Dedifferentiated amniotic fluid mesenchymal stem cell (primary cell): ENCODE results near the gene ATXN10.

Source experiments
- DNase-seq: peaks from one replicate; pipeline ENCODE4 v3.0.0-alpha.2; 2016; ENCODE audit errors: extremely low spot score

Gene ATXN10

GRCh38 chr22:45877651-45878050, 206.0 kb downstream of the ATXN10 start:
- no peak for DNase-seq

- no peak for DNase-seq
These were observed 206.6 kb downstream of the ATXN10 start for GRCh38 chr22:45878051-45878781.

- no peak for DNase-seq
These were observed 207.4 kb downstream of the ATXN10 start for GRCh38 chr22:45878901-45879551.

GRCh38 chr22:45879552-45879949, 207.9 kb downstream of the ATXN10 start:
- no peak for DNase-seq

- DNase-seq, result no peak
These were observed 208.6 kb downstream of the ATXN10 start for GRCh38 chr22:45880091-45880715.

- DNase-seq, result no peak
These were observed 209.3 kb downstream of the ATXN10 start for GRCh38 chr22:45880716-45881523.

- DNase-seq, result no peak
These were observed 209.9 kb downstream of the ATXN10 start for GRCh38 chr22:45881524-45881875.

- DNase-seq, result no peak
These were observed 211.5 kb downstream of the ATXN10 start for GRCh38 chr22:45882881-45883810.

GRCh38 chr22:45883811-45884170, 212.2 kb downstream of the ATXN10 start:
- no peak for DNase-seq

- no peak for DNase-seq
These were observed 212.8 kb downstream of the ATXN10 start for GRCh38 chr22:45884201-45885062.

GRCh38 chr22:45885171-45885840, 213.7 kb downstream of the ATXN10 start:
- no peak for DNase-seq

- no peak for DNase-seq
These were observed 214.3 kb downstream of the ATXN10 start for GRCh38 chr22:45885941-45886395.

- no peak for DNase-seq
These were observed 214.9 kb downstream of the ATXN10 start for GRCh38 chr22:45886540-45886939.

GRCh38 chr22:45887202-45888131, 215.8 kb downstream of the ATXN10 start:
- no peak for DNase-seq

- no peak for DNase-seq
These were observed 216.8 kb downstream of the ATXN10 start for GRCh38 chr22:45888221-45889092.

GRCh38 chr22:45889093-45889538, 217.5 kb downstream of the ATXN10 start:
- DNase-seq, result no peak
